ENCODE data around the gene MARCHF10. TPM values are rescaled to one million over a fixed set of nuclear protein-coding genes. Genes with fewer than 3 reads are reported as not detected.

Gene MARCHF10
- total RNA-seq, 4 donors from 2014 or later = under 0.01 to 0.41 (median 0.18) TPM; not detected in 1

GRCh38 chr17:62673614-62674362, 134.3 kb downstream of the MARCHF10 start:
- TF ChIP-seq CTCF (IDR thresholded peaks at IDR 0.05) = no peak
- H3K4me3 ChIP-seq = no peak overlapping the region
- no peaks in the 10 kb centered on the region for H3K36me3 ChIP-seq
- H3K27ac ChIP-seq = peak overlapping the region in 1 of 2 donors; percentile 8
- no peaks in the 10 kb centered on the region for H3K9me3 ChIP-seq
- no peak for DNase-seq
- peaks cover 0 to 7% of the 10 kb centered on the region in 2 donors for H3K4me1 ChIP-seq
- H3K27me3 ChIP-seq = no peaks in the 10 kb centered on the region
- intact Hi-C loops (cut with DNase I; ENCODE audit: low total_unique reads) = no loop called here

- peaks cover 0 to 7% of the 10 kb centered on the region in 2 donors for H3K4me1 ChIP-seq
- TF ChIP-seq CTCF (IDR thresholded peaks at IDR 0.05) (no peak), POLR2A (IDR thresholded peaks at IDR 0.05) (no peak)
- no peaks in the 10 kb centered on the region for H3K36me3 ChIP-seq
- intact Hi-C loops (cut with DNase I; ENCODE audit: low total_unique reads) = no loop called here
- H3K27me3 ChIP-seq = no peaks in the 10 kb centered on the region
- no peaks in the 10 kb centered on the region for H3K9me3 ChIP-seq
- H3K27ac ChIP-seq = no peak overlapping the region
- no peak for DNase-seq
- H3K4me3 ChIP-seq = no peak overlapping the region
Measured at GRCh38 chr17:62672957-62673356, 135.2 kb downstream of the MARCHF10 start.

DNA sequence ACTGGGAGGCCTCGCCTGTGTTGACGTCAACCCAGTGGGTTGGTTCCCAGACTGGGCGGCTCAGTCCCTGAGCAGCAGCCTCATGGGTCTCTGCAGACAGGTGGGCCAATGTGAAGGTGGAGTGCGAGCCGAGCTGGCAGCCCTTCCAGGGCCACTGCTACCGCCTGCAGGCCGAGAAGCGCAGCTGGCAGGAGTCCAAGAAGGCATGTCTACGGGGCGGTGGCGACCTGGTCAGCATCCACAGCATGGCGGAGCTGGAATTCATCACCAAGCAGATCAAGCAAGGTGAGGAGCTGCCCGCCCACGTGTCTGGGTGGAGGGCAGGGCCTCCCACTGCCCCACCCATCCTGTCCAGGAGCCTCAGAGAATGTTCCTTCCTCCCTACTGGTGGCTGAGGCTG, 136.6 kb downstream of the MARCHF10 start:
- Histone ChIP-seq H3K27ac (no peak overlapping the region), H3K4me1 (peaks cover 0 to 7% of the 10 kb centered on the region in 2 donors), H3K27me3 (no peaks in the 10 kb centered on the region), H3K9me3 (no peaks in the 10 kb centered on the region), H3K4me3 (no peak overlapping the region), H3K36me3 (no peaks in the 10 kb centered on the region)
- DNase-seq = no peak
- TF ChIP-seq POLR2A (IDR thresholded peaks at IDR 0.05) (no peak), CTCF (IDR thresholded peaks at IDR 0.05) (no peak)
- intact Hi-C loops (cut with DNase I; ENCODE audit: low total_unique reads) = no loop called here

DNA sequence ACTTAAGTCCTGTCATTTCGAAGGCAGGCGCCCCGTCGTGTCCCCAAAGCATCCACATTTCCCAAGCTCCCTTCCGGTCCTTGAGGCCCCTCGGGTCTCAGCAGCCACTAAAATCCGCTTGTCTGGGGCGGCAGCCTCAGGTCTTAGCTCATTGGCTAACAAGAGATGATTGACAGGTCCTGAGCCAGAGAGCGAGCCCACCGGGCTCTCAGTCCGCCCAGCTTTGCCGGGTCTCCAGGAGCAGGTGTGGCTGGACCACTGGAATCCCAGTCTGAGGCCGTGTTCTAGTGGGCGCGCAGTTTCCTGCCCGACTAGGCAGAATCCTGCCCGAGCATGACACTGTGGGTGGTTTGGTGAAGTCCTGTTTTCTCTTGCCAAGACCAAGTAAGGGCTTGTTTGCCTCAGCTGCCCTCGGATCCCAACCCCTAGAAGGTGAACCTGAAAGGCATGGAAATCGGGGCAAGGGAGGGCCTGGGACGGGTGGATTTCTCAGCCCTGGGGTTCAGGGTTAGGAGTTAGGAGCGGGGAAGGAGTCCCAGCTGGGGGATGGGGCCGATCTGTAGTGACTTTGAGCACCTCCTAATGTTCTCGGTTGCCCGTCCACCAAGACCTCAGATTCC, 137.8 kb downstream of the MARCHF10 start:
- Histone ChIP-seq H3K36me3 (no peaks in the 10 kb centered on the region), H3K4me3 (no peak overlapping the region), H3K27me3 (no peaks in the 10 kb centered on the region), H3K4me1 (peaks cover 0 to 6% of the 10 kb centered on the region in 2 donors), H3K9me3 (no peaks in the 10 kb centered on the region), H3K27ac (no peak overlapping the region)
- intact Hi-C loops (cut with DNase I; ENCODE audit: low total_unique reads) = no loop called here
- no peak for TF ChIP-seq POLR2A (IDR thresholded peaks at IDR 0.05)
- TF ChIP-seq CTCF (IDR thresholded peaks at IDR 0.05) = no peak
- no peak for DNase-seq

DNA sequence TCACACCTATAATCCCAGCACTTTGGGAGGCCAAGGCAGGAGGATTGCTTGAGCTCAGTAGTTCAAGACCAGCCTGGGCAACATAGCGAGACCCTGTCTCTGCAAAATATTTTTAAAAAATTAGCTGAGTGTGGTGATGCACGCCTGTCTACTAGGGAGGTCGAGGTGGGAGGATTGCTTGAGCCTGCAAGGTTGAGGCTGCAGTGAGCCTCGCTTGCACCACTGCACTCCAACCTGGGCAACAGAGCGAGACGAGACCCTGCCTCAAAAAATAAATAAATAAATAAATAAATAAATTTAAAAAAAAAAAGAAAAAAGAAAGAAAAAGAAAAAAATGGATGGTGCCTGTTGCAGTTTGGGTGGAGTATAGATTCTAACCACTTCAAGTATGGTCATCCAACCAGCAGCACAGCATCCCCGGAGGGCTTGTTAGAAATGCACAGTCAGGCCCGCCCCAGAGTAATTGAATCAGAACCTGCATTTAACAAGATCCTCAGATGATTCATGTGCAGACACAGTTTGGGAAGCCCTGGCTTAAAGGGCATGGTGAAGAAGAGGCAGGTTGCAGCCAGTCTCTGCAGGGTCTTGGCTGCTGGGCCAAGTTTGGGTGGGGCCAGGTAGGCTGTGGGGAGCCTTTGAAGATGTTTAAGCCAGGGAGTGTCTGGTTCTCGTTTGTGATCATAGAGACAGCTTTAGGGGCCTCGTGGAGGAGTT, 139.9 kb downstream of the MARCHF10 start:
- DNase-seq = no peak

More for the DNA sequence above, 139.9 kb downstream of the MARCHF10 start:
- no peak for TF ChIP-seq CTCF (IDR thresholded peaks at IDR 0.05)
- no peak for TF ChIP-seq POLR2A (IDR thresholded peaks at IDR 0.05)
- Histone ChIP-seq H3K4me1 (no peaks in the 10 kb centered on the region), H3K27ac (no peak overlapping the region), H3K4me3 (no peak overlapping the region), H3K27me3 (no peaks in the 10 kb centered on the region), H3K9me3 (no peaks in the 10 kb centered on the region), H3K36me3 (no peaks in the 10 kb centered on the region)
- intact Hi-C loops (cut with DNase I; ENCODE audit: low total_unique reads) = no loop called here
